PC-9 (cell line): ENCODE results near the gene SDR42E2.

Source experiments
- CTCF ChIP-seq: fragments of 200-600 bp; sonication (generic); conservative IDR thresholded peaks from 2 replicates; pipeline ENCODE4 v1.6.1; 2017; ENCODE audit warnings: mixed run types, antibody characterized with exemption, mild to moderate bottlenecking, moderate library complexity
- EZH2 ChIP-seq: fragments of 200-600 bp; sonication (generic); IDR thresholded peaks from 2 replicates; pipeline ENCODE4 v1.8.0; 2017; ENCODE audit warnings: antibody characterized with exemption, low read depth

GRCh38 chr16:22229889-22230288 lies 67.6 kb downstream of the SDR42E2 start:
- no peak for TF ChIP-seq CTCF
- TF ChIP-seq EZH2 = no peak
